Lung (tissue), 12 donors: ENCODE results near the gene SERPINB6. TPM values are rescaled to one million over a fixed set of nuclear protein-coding genes. Genes with fewer than 3 reads are reported as not detected.

Source experiments
- ATAC-seq: fragments of 200-7000 bp; cut with Tn5 transposase; one replicate; pipeline ENCODE4 v1.9.1; 2020; ENCODE audit warnings: moderate number of reproducible peaks; ENCODE audit not compliant: insufficient read depth, low FRiP score
- DNase-seq, 3 donors: peaks; one replicate each; pipeline ENCODE4 v3.0.0-alpha.2; 2013 to 2017
- H3K27ac ChIP-seq, 2 donors: one replicate each; pipeline ENCODE4 v1.5.1; 2013; ENCODE audit warnings: mild to moderate bottlenecking in 2 of 2, moderate library complexity in 2 of 2, control low read depth in 1 of 2, inconsistent platforms in 1 of 2, low read depth in 1 of 2, low read length in 1 of 2
- H3K27me3 ChIP-seq, 3 donors: one replicate each; pipeline ENCODE4 v1.5.1; 2013; ENCODE audit warnings: low read length in 2 of 3; ENCODE audit not compliant: control insufficient read depth in 3 of 3, insufficient read depth in 3 of 3
- H3K36me3 ChIP-seq, 4 donors: one replicate each; pipeline ENCODE4 v1.5.1; 2013; ENCODE audit warnings: low read length in 4 of 4, mild to moderate bottlenecking in 1 of 4, moderate library complexity in 1 of 4; ENCODE audit not compliant: control insufficient read depth in 4 of 4, insufficient read depth in 4 of 4
- H3K4me1 ChIP-seq, 5 donors: one replicate each; pipeline ENCODE4 v1.5.1; 2013; ENCODE audit warnings: low read length in 5 of 5, mild to moderate bottlenecking in 2 of 5, moderate library complexity in 1 of 5; ENCODE audit not compliant: control insufficient read depth in 5 of 5, insufficient read depth in 5 of 5
- H3K4me3 ChIP-seq: one replicate; pipeline ENCODE4 v1.5.1; 2013; ENCODE audit warnings: mild to moderate bottlenecking, control low read depth, moderate library complexity
- H3K9ac ChIP-seq, 2 donors: one replicate each; pipeline ENCODE4 v1.5.1; 2013; ENCODE audit warnings: low read length in 2 of 2, control low read depth in 1 of 2; ENCODE audit not compliant: insufficient read depth in 1 of 2
- H3K9me3 ChIP-seq, 4 donors: one replicate each; pipeline ENCODE4 v1.5.1; 2013; ENCODE audit warnings: low read length in 3 of 4, mild to moderate bottlenecking in 1 of 4, moderate library complexity in 1 of 4; ENCODE audit not compliant: control insufficient read depth in 4 of 4, insufficient read depth in 3 of 4
- CTCF ChIP-seq: IDR thresholded peaks from 2 replicates; pipeline ENCODE4 v1.5.1; 2012; ENCODE audit warnings: mild to moderate bottlenecking; ENCODE audit errors: control extremely low read depth, extremely low read depth
- WGBS, 2 donors: extraction: QIAGEN DNeasy Blood & Tissue Kit; methylation state at CpG; one replicate each; pipeline ENCODE4 v1.1.7; 2013; 5-methylcytosine and 5-hydroxymethylcytosine counted together
- polyA plus RNA-seq, 2 donors: library from polyadenylated mRNA; stranded (reverse); fragments of 200-250 nt; gene quantifications; one replicate each; pipeline ENCODE4 v1.2.1, GENCODE V29; 2013
- total RNA-seq, 2 donors: library from RNA; depleted of rRNA in 1 of 2; stranded (reverse); fragments of >200 nt in 1 of 2; gene quantifications; one replicate each; pipeline ENCODE4 v1.2.1, GENCODE V29; 2014 to 2021
- donor health status: control.
- donor health status: control.
- donor health status: Bipolar disorder and iron deficiency.
- donor health status: healthy.
- donor health status: DM: yes; HTN: yes; CAD: no.

Gene SERPINB6
- total and polyA plus RNA-seq, 4 donors, result 113 to 155 (median 127) TPM

GRCh38 chr6:2989332-2990247 lies 18.2 kb upstream of the SERPINB6 start:
- peak overlapping the region; percentile 99 for H3K9ac ChIP-seq
- H3K27me3 ChIP-seq, result no peaks in the 10 kb centered on the region
- no peaks in the 10 kb centered on the region for H3K36me3 ChIP-seq
- no peaks in the 10 kb centered on the region for H3K9me3 ChIP-seq
- 0% methylated on average over 22 of the region's 22 CpGs for WGBS, 2 donors
- peak overlapping the region; percentile 76 for H3K4me3 ChIP-seq
- peak; percentile 68 for ATAC-seq
- peaks cover 0 to 22% (median 4%) of the 10 kb centered on the region in 5 donors for H3K4me1 ChIP-seq
- H3K27ac ChIP-seq, result peak overlapping the region; percentile 100
- no peak for TF ChIP-seq CTCF
- peak; percentile 93 to 100 (median 100) for DNase-seq

- H3K9ac ChIP-seq, result peak overlapping the region; percentile 99
- peak overlapping the region; percentile 76 for H3K4me3 ChIP-seq
- H3K4me1 ChIP-seq, result peaks cover 0 to 22% (median 4%) of the 10 kb centered on the region in 5 donors
- peak; percentile 95 to 97 (median 95) for DNase-seq
- no peaks in the 10 kb centered on the region for H3K36me3 ChIP-seq
- WGBS, 2 donors, result 0% methylated on average over 56 to 64 of the region's 64 CpGs
- peak; percentile 73 for TF ChIP-seq CTCF
- peak overlapping the region; percentile 99 to 100 for H3K27ac ChIP-seq
- no peaks in the 10 kb centered on the region for H3K27me3 ChIP-seq
- ATAC-seq, result peak; percentile 84
- H3K9me3 ChIP-seq, result no peaks in the 10 kb centered on the region
These were observed 17.3 kb upstream of the SERPINB6 start for GRCh38 chr6:2988426-2989331.

GRCh38 chr6:2988094-2988425 lies 16.7 kb upstream of the SERPINB6 start:
- peaks cover 0 to 22% (median 4%) of the 10 kb centered on the region in 5 donors for H3K4me1 ChIP-seq
- H3K36me3 ChIP-seq, result no peaks in the 10 kb centered on the region
- no peaks in the 10 kb centered on the region for H3K9me3 ChIP-seq
- peak overlapping the region; percentile 65 to 99 for H3K9ac ChIP-seq
- ATAC-seq (no peak), DNase-seq (peak in 1 of 3 donors; percentile 22)
- no peaks in the 10 kb centered on the region for H3K27me3 ChIP-seq
- H3K4me3 ChIP-seq, result no peak overlapping the region
- TF ChIP-seq CTCF, result no peak
- peak overlapping the region; percentile 99 to 100 for H3K27ac ChIP-seq
- WGBS, 2 donors, result 14 to 21% methylated on average over 2 of the region's 2 CpGs
